ENCODE measurements around the gene FOXN3. TPM values are rescaled to one million over a fixed set of nuclear protein-coding genes. Genes with fewer than 3 reads are reported as not detected.

Gene FOXN3
- total RNA-seq, 6 experiments from 2014 or later: 31.9 to 43.4 (median 37.9) TPM

DNA sequence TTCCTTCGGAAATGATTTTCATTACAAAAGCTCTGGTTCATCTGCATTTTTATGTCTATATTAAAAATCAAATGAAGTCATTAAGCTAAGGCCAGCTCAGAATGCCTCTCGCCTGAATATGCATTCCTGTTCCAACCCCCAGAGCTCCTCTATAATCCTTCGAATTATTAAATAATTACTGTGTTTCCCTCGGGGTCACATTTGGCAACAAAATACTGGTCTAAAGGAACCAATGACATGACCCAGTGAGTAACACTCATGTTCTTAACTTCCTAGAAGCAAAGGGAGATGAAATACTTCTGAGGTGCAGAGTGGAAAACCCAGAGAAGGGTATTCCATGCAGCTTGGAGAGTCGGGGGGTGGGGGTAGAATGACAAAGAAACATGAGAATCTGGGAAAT lies 68.3 kb downstream of the FOXN3 start:
- no peak for DNase-seq
- peaks cover 28% of the 10 kb centered on the region for H3K4me1 Mint-ChIP-seq (ENCODE audit: low read depth)

DNA sequence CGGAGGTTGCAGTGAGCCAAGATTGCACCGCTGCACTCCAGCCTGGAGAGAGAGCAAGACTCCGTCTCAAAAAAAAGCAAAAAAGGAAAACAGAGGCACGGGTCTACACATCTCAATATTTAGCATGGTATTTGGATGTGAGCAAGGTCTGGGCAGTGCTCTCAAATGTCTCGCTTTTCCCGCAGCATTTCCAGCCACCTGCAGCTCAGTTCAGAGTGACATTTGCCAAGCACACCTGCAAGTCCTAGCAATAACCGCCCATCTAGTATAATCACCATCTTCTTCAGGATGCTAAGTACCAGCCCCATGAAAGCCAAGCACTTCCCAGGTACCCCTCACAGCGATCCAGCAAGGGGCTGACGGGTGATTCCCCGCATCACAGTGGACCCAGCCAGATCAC lies 69.1 kb downstream of the FOXN3 start:
- DNase-seq: no peak
- Mint-ChIP-seq H3K27ac (no peak overlapping the region), H3K9me3 (no peaks in the 10 kb centered on the region), H3K36me3 (ENCODE audit: low read depth) (peaks cover 31% of the 10 kb centered on the region), H3K4me1 (ENCODE audit: low read depth) (peaks cover 28% of the 10 kb centered on the region), H3K27me3 (ENCODE audit: insufficient read depth) (no peaks in the 10 kb centered on the region), H3K4me3 (no peak overlapping the region)
- TF ChIP-seq, protein P1, sequence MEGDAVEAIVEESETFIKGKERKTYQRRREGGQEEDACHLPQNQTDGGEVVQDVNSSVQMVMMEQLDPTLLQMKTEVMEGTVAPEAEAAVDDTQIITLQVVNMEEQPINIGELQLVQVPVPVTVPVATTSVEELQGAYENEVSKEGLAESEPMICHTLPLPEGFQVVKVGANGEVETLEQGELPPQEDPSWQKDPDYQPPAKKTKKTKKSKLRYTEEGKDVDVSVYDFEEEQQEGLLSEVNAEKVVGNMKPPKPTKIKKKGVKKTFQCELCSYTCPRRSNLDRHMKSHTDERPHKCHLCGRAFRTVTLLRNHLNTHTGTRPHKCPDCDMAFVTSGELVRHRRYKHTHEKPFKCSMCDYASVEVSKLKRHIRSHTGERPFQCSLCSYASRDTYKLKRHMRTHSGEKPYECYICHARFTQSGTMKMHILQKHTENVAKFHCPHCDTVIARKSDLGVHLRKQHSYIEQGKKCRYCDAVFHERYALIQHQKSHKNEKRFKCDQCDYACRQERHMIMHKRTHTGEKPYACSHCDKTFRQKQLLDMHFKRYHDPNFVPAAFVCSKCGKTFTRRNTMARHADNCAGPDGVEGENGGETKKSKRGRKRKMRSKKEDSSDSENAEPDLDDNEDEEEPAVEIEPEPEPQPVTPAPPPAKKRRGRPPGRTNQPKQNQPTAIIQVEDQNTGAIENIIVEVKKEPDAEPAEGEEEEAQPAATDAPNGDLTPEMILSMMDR (IDR thresholded peaks at IDR 0.05): no peak

More for the DNA sequence above, 68.3 kb downstream of the FOXN3 start:
- TF ChIP-seq, protein P1 (IDR thresholded peaks at IDR 0.05): no peak
- Mint-ChIP-seq H3K9me3 (no peaks in the 10 kb centered on the region), H3K27me3 (ENCODE audit: insufficient read depth) (no peaks in the 10 kb centered on the region; the same call in 1 of the 2 replicates), H3K4me3 (no peak overlapping the region), H3K27ac (no peak overlapping the region), H3K36me3 (ENCODE audit: low read depth) (peaks cover 31% of the 10 kb centered on the region)

DNA sequence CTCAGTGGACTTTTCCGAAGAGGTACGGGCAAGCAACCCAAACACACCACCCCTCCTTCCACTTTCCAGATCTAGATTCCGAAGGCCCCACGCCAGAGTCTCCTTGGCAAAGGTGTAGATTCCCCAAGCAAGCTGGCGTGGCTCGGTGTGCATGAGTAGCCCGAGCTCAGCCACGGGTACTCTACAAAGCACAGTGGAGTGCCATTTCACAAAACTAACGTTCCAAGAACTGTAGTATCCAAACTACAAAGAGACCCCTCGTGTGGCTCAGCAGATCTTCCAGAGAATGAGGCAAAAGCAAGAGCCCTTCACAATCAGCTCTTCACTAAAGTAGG lies 72.1 kb downstream of the FOXN3 start:
- H3K27me3 Mint-ChIP-seq (ENCODE audit: insufficient read depth): no peaks in the 10 kb centered on the region
- H3K4me3 Mint-ChIP-seq: no peak overlapping the region
- no peak for DNase-seq
- peaks cover 23% of the 10 kb centered on the region for H3K36me3 Mint-ChIP-seq (ENCODE audit: low read depth)
- H3K27ac Mint-ChIP-seq: no peak overlapping the region
- H3K9me3 Mint-ChIP-seq: no peaks in the 10 kb centered on the region
- TF ChIP-seq, protein P1 (IDR thresholded peaks at IDR 0.05): no peak
- H3K4me1 Mint-ChIP-seq (ENCODE audit: low read depth): peaks cover 16% of the 10 kb centered on the region

DNA sequence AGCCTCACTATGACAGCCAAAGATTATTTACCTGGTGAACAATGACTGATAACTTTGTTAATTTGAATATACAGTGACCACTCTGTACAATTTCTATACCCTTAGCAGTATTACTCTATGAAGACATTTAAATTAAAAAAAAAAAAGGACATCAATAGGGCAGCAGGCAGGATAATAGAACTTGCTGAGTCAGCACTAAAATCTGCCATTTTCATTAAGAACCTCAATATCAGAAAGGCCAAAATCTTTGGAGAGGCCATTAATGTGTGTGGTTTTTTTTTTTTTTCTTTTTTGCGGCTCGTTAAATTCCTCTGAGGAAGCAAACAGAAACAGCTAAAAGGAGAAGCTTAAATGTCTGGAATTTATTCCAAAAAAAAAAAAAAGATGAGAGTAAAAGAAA lies 73.7 kb downstream of the FOXN3 start:
- Mint-ChIP-seq H3K36me3 (ENCODE audit: low read depth) (peaks cover 14% of the 10 kb centered on the region; the same call in 1 of the 2 replicates), H3K9me3 (no peaks in the 10 kb centered on the region), H3K4me3 (no peak overlapping the region), H3K27ac (no peak overlapping the region), H3K4me1 (ENCODE audit: low read depth) (peaks cover 19% of the 10 kb centered on the region), H3K27me3 (ENCODE audit: insufficient read depth) (no peaks in the 10 kb centered on the region)
- TF ChIP-seq, protein P1 (IDR thresholded peaks at IDR 0.05): no peak
- DNase-seq: no peak

DNA sequence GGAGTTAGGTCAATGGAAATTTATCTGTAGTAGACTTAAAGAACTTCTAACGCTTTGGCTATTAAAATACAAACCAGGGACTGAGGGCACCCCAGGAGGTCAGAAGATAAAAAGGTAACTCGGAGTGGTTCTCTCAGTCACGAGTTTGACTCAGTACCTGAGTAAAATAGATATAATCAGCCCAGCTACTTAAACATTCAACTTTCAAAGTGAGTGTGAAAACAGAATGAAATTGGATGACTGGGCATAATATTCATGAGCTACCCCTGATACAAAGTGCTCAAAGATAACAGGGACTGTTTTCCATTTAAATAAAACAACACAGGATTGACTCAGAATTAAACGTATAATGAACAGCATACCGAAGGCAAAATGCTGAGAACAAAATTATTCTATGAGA lies 75.0 kb downstream of the FOXN3 start:
- TF ChIP-seq, protein P1 (IDR thresholded peaks at IDR 0.05): no peak
- no peaks in the 10 kb centered on the region for H3K27me3 Mint-ChIP-seq (ENCODE audit: insufficient read depth)
- H3K27ac Mint-ChIP-seq: no peak overlapping the region
- no peak for DNase-seq
- H3K36me3 Mint-ChIP-seq (ENCODE audit: low read depth): peaks cover 10% of the 10 kb centered on the region; the same call in 1 of the 2 replicates
- peaks cover 32% of the 10 kb centered on the region for H3K4me1 Mint-ChIP-seq (ENCODE audit: low read depth)
- H3K9me3 Mint-ChIP-seq: no peaks in the 10 kb centered on the region
- H3K4me3 Mint-ChIP-seq: no peak overlapping the region

Measured in HFFc6 (cell line).